T follicular helper cell (primary cell): Measurements from ENCODE around the gene MFSD2A.
A peak's percentile ranks its signal among the peaks of the same experiment; 100 is the strongest.
"Not testable (repeated sequence)": the region's sequence is repeated elsewhere in the genome, so short reads cannot be mapped to it uniquely, and the experiment has no call there.

Experiments used
- DNase-seq: peaks from one replicate; pipeline ENCODE4 v3.0.0-alpha.2; 2020; ENCODE audit warnings: low read depth
- total RNA-seq, 2 experiments: gene quantifications; one replicate each; lab custom pipeline; 2026; lab: John Stamatoyannopoulos, UW

Gene MFSD2A
- 2.0 to 75.0 reads per million in 2 experiments for total RNA-seq

GRCh38 chr1:39954870-39955546, at the start of gene MFSD2A:
Gene MFSD2A, plus strand, starts transcription at chr1:39955145. Its CDS starts 148 bp downstream, at chr1:39955293.
- peak; percentile 84 for DNase-seq

DNA sequence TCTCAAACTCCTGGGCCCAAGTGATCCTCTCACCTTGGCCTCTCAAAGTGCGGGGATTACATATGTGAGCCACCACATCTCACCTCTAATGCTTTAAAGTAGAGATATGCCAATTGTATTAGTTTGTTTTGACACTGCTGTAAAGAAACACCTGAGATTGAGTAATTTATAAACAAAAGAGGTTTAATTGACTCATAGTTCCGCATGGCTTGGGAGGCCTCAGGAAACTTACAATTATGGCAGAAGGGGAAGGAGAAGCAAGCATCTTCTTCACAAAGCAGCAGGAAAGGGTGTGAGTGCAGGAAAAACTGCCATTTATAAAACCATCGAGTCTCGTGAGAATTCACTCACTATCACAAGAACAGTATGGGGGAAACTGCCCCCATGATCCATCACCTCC, 49.8 kb upstream of the MFSD2A start:
- no peak for DNase-seq

- no peak for DNase-seq
Measured at GRCh38 chr1:39907528-39908453, 47.2 kb upstream of the MFSD2A start.

- no peak for DNase-seq
Measured at GRCh38 chr1:39908534-39908933, 46.4 kb upstream of the MFSD2A start.

DNA sequence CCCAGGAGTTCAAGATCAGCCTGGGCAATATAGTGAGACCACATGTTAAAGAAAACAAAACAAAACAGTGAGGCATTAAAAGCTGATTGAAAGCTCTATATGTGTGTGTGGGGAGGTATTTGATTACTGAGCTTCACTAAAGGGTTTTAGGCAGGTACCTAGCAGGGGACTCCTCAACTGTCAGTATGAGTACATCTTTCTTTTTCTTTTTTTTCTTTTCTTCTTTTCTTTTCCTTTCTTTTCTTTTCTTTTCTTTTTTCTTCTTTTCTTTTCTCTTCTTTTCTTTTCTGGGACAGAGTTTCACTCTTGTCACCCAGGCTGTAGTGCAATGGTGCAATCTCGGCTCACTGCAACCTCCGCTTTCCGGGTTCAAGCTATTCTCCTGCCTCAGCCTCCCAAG, 44.7 kb upstream of the MFSD2A start:
- no peak for DNase-seq

GRCh38 chr1:39913136-39913535, 41.8 kb upstream of the MFSD2A start:
- not testable (repeated sequence) for DNase-seq

GRCh38 chr1:39915499-39916129, 39.3 kb upstream of the MFSD2A start:
- no peak for DNase-seq

- DNase-seq: no peak
Measured at GRCh38 chr1:39917825-39918224, 37.1 kb upstream of the MFSD2A start.

DNA sequence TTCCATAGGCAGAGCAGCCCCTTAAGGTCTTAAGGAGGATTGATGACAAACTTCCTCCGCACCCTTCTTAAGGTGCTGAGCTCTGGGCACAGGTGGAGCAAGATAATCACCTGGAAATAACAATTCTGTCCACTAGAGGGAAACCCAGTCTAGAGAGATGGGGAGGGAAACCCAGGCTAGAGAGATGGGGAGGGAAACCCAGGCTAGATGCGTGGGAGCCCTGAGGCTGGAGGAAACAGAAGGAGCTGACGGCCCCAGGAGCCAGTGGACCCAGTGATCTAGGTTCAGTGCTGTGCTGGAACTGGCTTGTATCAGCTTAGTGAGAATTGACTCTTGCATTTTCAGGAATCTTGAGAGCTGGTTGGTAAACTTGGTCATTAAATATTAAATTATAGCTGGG, 35.4 kb upstream of the MFSD2A start:
- no peak for DNase-seq

DNA sequence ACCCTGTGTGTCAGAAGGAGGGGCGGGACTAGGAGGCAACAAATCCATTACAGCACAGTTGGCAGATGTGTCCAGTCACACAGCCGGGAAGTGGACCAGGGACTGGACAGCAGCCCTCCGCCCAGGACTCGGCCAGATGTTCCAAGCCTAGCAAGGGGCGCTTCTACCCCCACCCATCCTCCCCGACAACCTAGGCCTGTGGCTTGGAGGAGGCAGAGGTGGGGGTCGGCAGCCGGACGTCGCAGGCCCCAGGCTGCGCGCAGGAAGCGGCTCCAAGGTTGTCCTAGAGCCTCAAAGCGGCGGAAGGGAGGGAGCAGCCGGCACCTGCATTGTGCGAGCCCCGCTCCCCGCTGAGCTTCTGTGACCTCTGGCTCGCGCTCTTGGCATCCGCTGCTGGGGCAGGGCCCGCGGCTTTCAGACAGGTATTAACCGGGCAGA, 32.7 kb upstream of the MFSD2A start:
- no peak for DNase-seq

- no peak for DNase-seq
Measured at GRCh38 chr1:39925721-39926342, 29.1 kb upstream of the MFSD2A start.

DNA sequence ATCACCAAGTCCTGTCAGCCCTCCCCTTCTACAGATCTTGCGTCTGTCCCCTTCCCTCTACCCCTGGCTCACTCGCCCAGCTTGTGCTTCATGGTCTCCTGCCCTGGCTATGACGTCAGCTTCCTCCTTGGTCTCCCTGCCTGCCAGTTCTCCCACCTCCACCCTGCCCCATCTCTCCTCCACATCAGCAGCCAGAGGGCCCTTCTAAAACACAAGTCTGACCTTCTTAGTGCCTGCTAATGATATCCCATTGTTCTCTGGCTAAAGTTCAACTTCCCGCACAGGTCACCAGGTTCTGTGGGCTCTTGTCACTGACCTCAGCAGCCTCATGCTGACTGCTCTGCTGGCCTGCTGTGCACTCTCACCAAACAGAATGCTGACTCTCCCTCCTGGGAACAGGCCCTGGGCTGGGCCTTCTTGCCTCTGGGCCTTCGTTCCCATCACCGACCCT, 28.6 kb upstream of the MFSD2A start:
- DNase-seq: no peak

- DNase-seq: no peak
Measured at GRCh38 chr1:39926820-39927219, 28.1 kb upstream of the MFSD2A start.

DNA sequence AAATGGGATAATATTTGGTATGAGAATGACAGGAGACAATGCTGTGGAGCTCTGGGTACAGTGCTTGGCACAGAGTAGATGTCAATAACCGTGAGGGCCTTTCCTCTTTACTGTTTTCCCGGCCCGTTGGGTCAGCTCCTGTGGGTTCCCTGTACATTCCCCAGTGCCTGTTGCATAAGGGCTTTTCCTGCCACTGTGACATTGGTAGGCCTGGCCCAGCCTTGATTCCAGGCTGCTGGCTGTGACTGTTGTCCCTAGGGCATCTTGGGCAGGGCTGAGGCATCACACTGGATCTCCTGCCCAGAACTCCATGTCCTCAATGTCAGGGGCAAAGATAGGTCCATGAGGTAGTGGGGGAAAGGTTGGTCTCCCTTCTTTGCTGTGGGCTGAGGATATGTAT, 27.4 kb upstream of the MFSD2A start:
- no peak for DNase-seq

- no peak for DNase-seq
Measured at GRCh38 chr1:39928809-39929587, 25.9 kb upstream of the MFSD2A start.

DNA sequence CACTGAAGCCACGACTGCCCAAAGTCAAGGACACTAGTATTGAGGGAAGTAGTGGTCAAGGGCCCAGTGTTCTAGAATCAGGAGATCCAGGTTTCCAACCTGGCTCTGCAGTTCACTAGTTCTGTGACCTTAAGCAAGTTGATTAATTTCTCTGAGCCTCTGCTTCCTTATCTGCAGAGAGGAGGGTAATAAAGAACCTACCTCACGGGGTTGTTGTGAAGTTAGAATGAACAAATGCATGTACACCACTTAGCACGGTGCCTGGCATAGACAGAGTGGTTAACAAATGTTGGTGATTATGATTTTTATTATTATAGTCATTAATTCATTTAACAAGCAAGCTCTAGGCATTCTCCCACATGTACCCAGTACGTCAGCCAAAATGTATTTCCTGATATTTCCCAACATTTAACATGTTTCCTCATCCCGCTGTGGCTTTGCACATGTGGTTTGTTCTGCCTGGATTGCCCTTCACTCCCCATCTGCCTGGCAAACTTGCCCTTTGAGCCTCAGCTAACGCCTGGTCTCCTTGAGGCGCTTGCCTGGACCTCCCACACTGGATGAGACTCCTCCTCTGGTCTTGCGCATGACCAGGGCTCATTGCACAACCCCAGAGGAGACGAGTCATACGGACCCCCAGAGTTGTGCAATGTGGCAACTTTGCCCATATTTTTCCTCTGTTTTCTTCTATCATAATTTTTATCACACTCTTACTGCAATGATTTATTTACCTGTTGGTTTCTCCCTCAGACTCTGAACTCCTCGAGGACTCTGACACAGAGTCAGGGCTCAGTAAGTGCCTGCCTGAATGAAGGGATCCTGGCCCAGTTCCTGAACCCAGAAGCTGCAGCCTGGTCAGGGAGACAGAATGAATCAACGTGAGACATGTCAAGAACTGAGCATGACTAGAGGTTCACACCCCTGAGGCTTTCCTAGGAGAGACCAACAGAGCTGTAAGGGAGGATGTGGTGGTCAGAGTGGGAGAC, 20.7 kb upstream of the MFSD2A start:
- no peak for DNase-seq

GRCh38 chr1:39936724-39937491, 18.0 kb upstream of the MFSD2A start:
- DNase-seq: no peak

DNA sequence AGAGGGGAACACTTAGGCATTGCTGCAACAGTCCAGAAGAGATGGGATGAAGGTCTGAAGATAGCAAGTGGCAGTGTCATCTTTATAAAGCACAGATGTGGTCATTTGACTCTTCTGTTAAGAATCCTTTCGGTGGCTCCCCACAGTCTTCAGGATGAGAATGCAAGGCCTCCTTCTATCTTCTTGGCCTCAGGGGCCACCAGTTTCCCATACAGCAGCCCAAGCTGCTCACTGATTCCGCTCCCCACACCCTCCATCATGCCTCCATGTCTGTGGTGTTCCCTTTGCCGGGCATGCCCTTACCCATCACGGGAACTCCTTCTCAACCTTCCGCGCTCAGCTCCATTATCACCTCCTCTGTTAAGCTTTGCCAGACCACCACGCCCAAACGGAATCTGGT, 16.1 kb upstream of the MFSD2A start:
- DNase-seq: no peak

GRCh38 chr1:39940253-39940652, 14.7 kb upstream of the MFSD2A start:
- no peak for DNase-seq
